HL-60 (cell line): ENCODE data around the gene PTPRR.

Source experiments
- GABPA ChIP-seq: IDR thresholded peaks from 2 replicates; pipeline ENCODE4 v1.6.1; 2012; ENCODE audit warnings: low read depth
- POLR2AphosphoS5 ChIP-seq: IDR thresholded peaks from 2 replicates; pipeline ENCODE4 v1.6.1; 2012; ENCODE audit warnings: low read depth
- TF ChIP-seq, protein P1 (sequence below): IDR thresholded peaks from one replicate; pipeline ENCODE4 v1.5.1; 2011; ENCODE audit warnings: low read length, control low read depth, inconsistent platforms; ENCODE audit not compliant: insufficient read depth
- TF ChIP-seq, protein P2 (sequence below): IDR thresholded peaks from 2 replicates; pipeline ENCODE4 v1.6.1; 2012; ENCODE audit warnings: low read depth; ENCODE audit not compliant: insufficient replicate concordance

DNA sequence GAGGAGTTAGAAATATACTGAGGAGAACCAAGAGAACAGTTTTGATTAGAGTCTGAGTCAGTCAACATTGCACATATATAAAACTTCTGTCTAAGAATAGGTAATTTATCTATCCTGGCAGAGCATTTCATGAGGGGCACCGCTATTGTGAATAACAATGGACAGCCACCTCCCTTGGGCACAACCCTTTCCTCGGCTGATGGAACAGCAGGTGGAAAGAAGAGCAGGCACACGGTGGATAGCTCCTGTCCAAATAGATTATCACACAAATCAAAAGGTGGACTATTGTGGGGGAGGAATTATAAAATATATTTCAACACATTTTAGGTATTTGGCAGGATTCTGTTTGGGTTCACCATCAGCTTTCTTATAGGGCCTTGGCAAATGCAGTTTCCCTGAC is 199.3 kb downstream of the PTPRR start:
- TF ChIP-seq, protein P1, sequence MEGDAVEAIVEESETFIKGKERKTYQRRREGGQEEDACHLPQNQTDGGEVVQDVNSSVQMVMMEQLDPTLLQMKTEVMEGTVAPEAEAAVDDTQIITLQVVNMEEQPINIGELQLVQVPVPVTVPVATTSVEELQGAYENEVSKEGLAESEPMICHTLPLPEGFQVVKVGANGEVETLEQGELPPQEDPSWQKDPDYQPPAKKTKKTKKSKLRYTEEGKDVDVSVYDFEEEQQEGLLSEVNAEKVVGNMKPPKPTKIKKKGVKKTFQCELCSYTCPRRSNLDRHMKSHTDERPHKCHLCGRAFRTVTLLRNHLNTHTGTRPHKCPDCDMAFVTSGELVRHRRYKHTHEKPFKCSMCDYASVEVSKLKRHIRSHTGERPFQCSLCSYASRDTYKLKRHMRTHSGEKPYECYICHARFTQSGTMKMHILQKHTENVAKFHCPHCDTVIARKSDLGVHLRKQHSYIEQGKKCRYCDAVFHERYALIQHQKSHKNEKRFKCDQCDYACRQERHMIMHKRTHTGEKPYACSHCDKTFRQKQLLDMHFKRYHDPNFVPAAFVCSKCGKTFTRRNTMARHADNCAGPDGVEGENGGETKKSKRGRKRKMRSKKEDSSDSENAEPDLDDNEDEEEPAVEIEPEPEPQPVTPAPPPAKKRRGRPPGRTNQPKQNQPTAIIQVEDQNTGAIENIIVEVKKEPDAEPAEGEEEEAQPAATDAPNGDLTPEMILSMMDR: no peak
- TF ChIP-seq POLR2AphosphoS5: no peak
- TF ChIP-seq, protein P2, sequence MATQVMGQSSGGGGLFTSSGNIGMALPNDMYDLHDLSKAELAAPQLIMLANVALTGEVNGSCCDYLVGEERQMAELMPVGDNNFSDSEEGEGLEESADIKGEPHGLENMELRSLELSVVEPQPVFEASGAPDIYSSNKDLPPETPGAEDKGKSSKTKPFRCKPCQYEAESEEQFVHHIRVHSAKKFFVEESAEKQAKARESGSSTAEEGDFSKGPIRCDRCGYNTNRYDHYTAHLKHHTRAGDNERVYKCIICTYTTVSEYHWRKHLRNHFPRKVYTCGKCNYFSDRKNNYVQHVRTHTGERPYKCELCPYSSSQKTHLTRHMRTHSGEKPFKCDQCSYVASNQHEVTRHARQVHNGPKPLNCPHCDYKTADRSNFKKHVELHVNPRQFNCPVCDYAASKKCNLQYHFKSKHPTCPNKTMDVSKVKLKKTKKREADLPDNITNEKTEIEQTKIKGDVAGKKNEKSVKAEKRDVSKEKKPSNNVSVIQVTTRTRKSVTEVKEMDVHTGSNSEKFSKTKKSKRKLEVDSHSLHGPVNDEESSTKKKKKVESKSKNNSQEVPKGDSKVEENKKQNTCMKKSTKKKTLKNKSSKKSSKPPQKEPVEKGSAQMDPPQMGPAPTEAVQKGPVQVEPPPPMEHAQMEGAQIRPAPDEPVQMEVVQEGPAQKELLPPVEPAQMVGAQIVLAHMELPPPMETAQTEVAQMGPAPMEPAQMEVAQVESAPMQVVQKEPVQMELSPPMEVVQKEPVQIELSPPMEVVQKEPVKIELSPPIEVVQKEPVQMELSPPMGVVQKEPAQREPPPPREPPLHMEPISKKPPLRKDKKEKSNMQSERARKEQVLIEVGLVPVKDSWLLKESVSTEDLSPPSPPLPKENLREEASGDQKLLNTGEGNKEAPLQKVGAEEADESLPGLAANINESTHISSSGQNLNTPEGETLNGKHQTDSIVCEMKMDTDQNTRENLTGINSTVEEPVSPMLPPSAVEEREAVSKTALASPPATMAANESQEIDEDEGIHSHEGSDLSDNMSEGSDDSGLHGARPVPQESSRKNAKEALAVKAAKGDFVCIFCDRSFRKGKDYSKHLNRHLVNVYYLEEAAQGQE: no peak
- TF ChIP-seq GABPA: no peak
